CD8-positive, alpha-beta memory T cell (primary cell): ENCODE data around the gene BSG. TPM values are rescaled to one million over a fixed set of nuclear protein-coding genes. Genes with fewer than 3 reads are reported as not detected.

Source experiments
- CTCF ChIA-PET: fragments of 350-600 bp; sonication (Branson Sonifier 250); formaldehyde crosslinking; loops from one replicate; lab custom pipeline; 2021; ENCODE audit warnings: antibody characterized with exemption; lab: Charles Lee
- POLR2A ChIA-PET: fragments of 350-600 bp; sonication (Branson Sonifier 250); formaldehyde crosslinking; loops from one replicate; lab custom pipeline; 2021; ENCODE audit warnings: antibody characterized with exemption; lab: Charles Lee
- DNase-seq, 5 donors: peaks; one replicate each; pipeline versions ENCODE4 v3.0.0 to v3.0.0-alpha.2; 2020 to 2022; ENCODE audit warnings: mixed read lengths in 1 of 5
- H3K27ac ChIP-seq: one replicate; pipeline ENCODE4 v1.7.0; 2013; ENCODE audit warnings: low read depth, mild to moderate bottlenecking, low read length, moderate library complexity
- H3K27me3 ChIP-seq: 2 replicates; pipeline ENCODE4 v1.7.0; 2013; ENCODE audit warnings: low read length, mild to moderate bottlenecking; ENCODE audit not compliant: insufficient read depth, poor library complexity, severe bottlenecking
- H3K36me3 ChIP-seq: 2 replicates; pipeline ENCODE4 v1.7.0; 2013; ENCODE audit warnings: mild to moderate bottlenecking, low read length, moderate library complexity; ENCODE audit not compliant: insufficient read depth
- H3K4me1 ChIP-seq: 2 replicates; pipeline ENCODE4 v1.7.0; 2013; ENCODE audit warnings: mild to moderate bottlenecking, low read length, moderate library complexity; ENCODE audit not compliant: insufficient read depth
- H3K4me3 ChIP-seq: 2 replicates; pipeline ENCODE4 v1.7.0; 2013; ENCODE audit warnings: mild to moderate bottlenecking, low read length
- H3K9me3 ChIP-seq: 2 replicates; pipeline ENCODE4 v1.7.0; 2013; ENCODE audit warnings: mild to moderate bottlenecking, low read length
- H3K27ac Mint-ChIP-seq, 8 donors: one replicate each; pipeline ENCODE4 v1.8.0; 2020 to 2021; ENCODE audit warnings: mixed read lengths in 8 of 8, mild to moderate bottlenecking in 6 of 8, inconsistent platforms in 3 of 8, moderate library complexity in 3 of 8
- H3K27me3 Mint-ChIP-seq, 2 donors: one replicate each; pipeline ENCODE4 v1.8.0; 2020 to 2021; ENCODE audit warnings: mixed read lengths in 2 of 2, mild to moderate bottlenecking in 1 of 2, moderate library complexity in 1 of 2
- H3K36me3 Mint-ChIP-seq, 3 donors: one replicate each; pipeline ENCODE4 v1.8.0; 2020 to 2021; ENCODE audit warnings: mixed read lengths in 3 of 3, inconsistent platforms in 1 of 3, mild to moderate bottlenecking in 1 of 3
- H3K4me1 Mint-ChIP-seq, 3 donors: one replicate each; pipeline ENCODE4 v1.8.0; 2020 to 2021; ENCODE audit warnings: mixed read lengths in 3 of 3, inconsistent platforms in 1 of 3, mild to moderate bottlenecking in 1 of 3
- H3K4me3 Mint-ChIP-seq, 7 donors: one replicate each; pipeline ENCODE4 v1.8.0; 2020 to 2021; ENCODE audit warnings: mixed read lengths in 7 of 7, mild to moderate bottlenecking in 6 of 7, moderate library complexity in 4 of 7, inconsistent platforms in 2 of 7
- H3K9me3 Mint-ChIP-seq, 5 donors: one replicate each; pipeline ENCODE4 v1.8.0; 2020 to 2022; ENCODE audit warnings: mixed read lengths in 5 of 5, mild to moderate bottlenecking in 3 of 5, moderate library complexity in 2 of 5, inconsistent platforms in 1 of 5
- polyA plus RNA-seq: library from polyadenylated mRNA; unstranded; fragments of 300-500 nt; fragmentation: Illumina TruSeq; gene quantifications from one replicate; pipeline ENCODE4 v1.2.3, GENCODE V29; 2021
- total RNA-seq, 2 experiments: library from RNA; stranded (reverse); gene quantifications; one replicate each; pipeline ENCODE4 v1.2.3, GENCODE V29; 2021

Gene BSG
- total and polyA plus RNA-seq, 3 experiments from 2014 or later, result 250 to 436 (median 262) TPM

- POLR2A ChIA-PET, result no interaction called here
- H3K36me3 ChIP-seq, result no peaks in the 10 kb centered on the region
- Mint-ChIP-seq H3K27me3 (no peaks in the 10 kb centered on the region), H3K36me3 (peaks cover 0 to 1% (median 0%) of the 10 kb centered on the region in 3 donors), H3K27ac (peak overlapping the region in 2 of 8 donors; percentile 15 to 57), H3K4me3 (peak overlapping the region in 3 of 7 donors; percentile 32 to 67 (median 45)), H3K4me1 (peaks cover 10 to 21% (median 20%) of the 10 kb centered on the region in 3 donors), H3K9me3 (no peaks in the 10 kb centered on the region)
- no peak overlapping the region for H3K4me3 ChIP-seq
- DNase-seq, result no peak
- no peaks in the 10 kb centered on the region for H3K27me3 ChIP-seq
- H3K4me1 ChIP-seq, result peaks cover 18% of the 10 kb centered on the region
- CTCF ChIA-PET, result interaction anchor here (0.7 to 1.4 kb wide), 2 partner anchors 21 to 97 kb away, joined by 3 read pairs; no protein-coding TSS in a partner anchor
- H3K27ac ChIP-seq, result no peak overlapping the region
- H3K9me3 ChIP-seq, result no peaks in the 10 kb centered on the region
Measured at GRCh38 chr19:608155-609003, 36.0 kb downstream of the BSG start.

- Mint-ChIP-seq H3K4me1 (peaks cover 10 to 21% (median 20%) of the 10 kb centered on the region in 3 donors), H3K27ac (no peak overlapping the region), H3K36me3 (peaks cover 0 to 1% (median 0%) of the 10 kb centered on the region in 3 donors), H3K9me3 (no peaks in the 10 kb centered on the region), H3K4me3 (no peak overlapping the region), H3K27me3 (no peaks in the 10 kb centered on the region)
- ChIA-PET POLR2A (no interaction called here), CTCF (interaction anchor here (0.7 kb wide), 1 partner anchor 22 kb away, joined by 3 read pairs; no protein-coding TSS in a partner anchor)
- H3K36me3 ChIP-seq, result no peaks in the 10 kb centered on the region
- H3K27ac ChIP-seq, result no peak overlapping the region
- H3K9me3 ChIP-seq, result no peaks in the 10 kb centered on the region
- no peaks in the 10 kb centered on the region for H3K27me3 ChIP-seq
- peaks cover 18% of the 10 kb centered on the region for H3K4me1 ChIP-seq
- DNase-seq, result no peak
- H3K4me3 ChIP-seq, result no peak overlapping the region
Measured at GRCh38 chr19:609004-609346, 36.6 kb downstream of the BSG start.

- ChIA-PET CTCF (interaction anchor here (0.7 kb wide), 1 partner anchor 17 kb away, joined by 4 read pairs; no protein-coding TSS in a partner anchor), POLR2A (interaction anchor here (0.6 kb wide), 1 partner anchor 22 kb away, joined by 3 read pairs; no protein-coding TSS in a partner anchor)
- peak overlapping the region; percentile 87 to 95 (median 90) for H3K4me3 Mint-ChIP-seq
- DNase-seq, result peak in 4 of 5 donors; percentile 20 to 53 (median 26)
- Histone ChIP-seq H3K27me3 (no peaks in the 10 kb centered on the region), H3K36me3 (no peaks in the 10 kb centered on the region), H3K4me1 (peaks cover 18% of the 10 kb centered on the region), H3K4me3 (peak overlapping the region; percentile 83), H3K9me3 (no peaks in the 10 kb centered on the region), H3K27ac (peak overlapping the region; percentile 73)
- peaks cover 10 to 21% (median 20%) of the 10 kb centered on the region in 3 donors for H3K4me1 Mint-ChIP-seq
- peak overlapping the region; percentile 22 to 97 (median 85) for H3K27ac Mint-ChIP-seq
- H3K9me3 Mint-ChIP-seq, result no peaks in the 10 kb centered on the region
- H3K36me3 Mint-ChIP-seq, result peaks cover 0 to 4% (median 0%) of the 10 kb centered on the region in 3 donors
- H3K27me3 Mint-ChIP-seq, result no peaks in the 10 kb centered on the region
Measured at GRCh38 chr19:610071-610800, 37.8 kb downstream of the BSG start.

DNA sequence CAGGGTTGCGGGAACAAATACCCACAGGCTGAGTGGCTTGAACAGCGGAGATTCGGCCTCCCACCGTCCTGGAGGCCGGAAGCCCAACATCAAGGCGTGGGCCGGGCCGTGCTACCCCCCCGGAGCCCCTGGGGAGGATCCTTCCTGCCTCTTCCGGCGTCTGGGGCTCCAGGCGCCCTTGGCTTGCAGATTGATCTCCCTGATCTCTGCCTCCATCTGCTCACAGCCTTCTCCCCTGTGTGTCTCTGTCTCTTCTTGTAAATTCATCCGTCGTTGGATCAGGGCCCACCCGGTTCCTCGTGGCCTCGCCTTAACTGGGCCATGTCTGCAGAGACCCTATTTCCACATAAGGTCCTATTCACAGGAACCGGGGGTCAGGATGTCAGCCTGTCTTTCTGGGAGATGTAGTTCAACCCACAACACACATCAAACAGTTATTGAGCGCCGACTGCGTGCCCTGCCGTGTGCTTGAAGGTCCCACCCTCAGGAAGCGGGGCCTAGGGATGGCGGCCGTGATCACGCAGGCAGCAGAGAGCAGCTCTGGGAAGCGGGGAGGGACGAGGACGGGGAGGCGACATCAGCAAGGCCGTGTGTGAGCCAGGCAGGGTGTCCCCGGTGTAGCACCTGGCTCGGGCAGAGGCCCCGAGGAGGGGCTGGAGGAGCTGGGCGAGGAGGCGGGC, 38.5 kb downstream of the BSG start:
- Histone ChIP-seq H3K36me3 (no peaks in the 10 kb centered on the region), H3K4me3 (peak overlapping the region; percentile 83), H3K4me1 (peaks cover 18% of the 10 kb centered on the region), H3K9me3 (no peaks in the 10 kb centered on the region), H3K27me3 (no peaks in the 10 kb centered on the region), H3K27ac (peak overlapping the region; percentile 73)
- peak; percentile 46 to 75 (median 56) for DNase-seq
- Mint-ChIP-seq H3K4me3 (peak overlapping the region; percentile 76 to 95 (median 90)), H3K4me1 (peaks cover 13 to 26% (median 23%) of the 10 kb centered on the region in 3 donors), H3K27me3 (no peaks in the 10 kb centered on the region), H3K27ac (peak overlapping the region; percentile 71 to 98 (median 93)), H3K9me3 (no peaks in the 10 kb centered on the region), H3K36me3 (peaks cover 0 to 6% (median 2%) of the 10 kb centered on the region in 3 donors)
- ChIA-PET CTCF (interaction anchor here (0.7 kb wide), 1 partner anchor 16 kb away, joined by 4 read pairs; no protein-coding TSS in a partner anchor), POLR2A (no interaction called here)

DNA sequence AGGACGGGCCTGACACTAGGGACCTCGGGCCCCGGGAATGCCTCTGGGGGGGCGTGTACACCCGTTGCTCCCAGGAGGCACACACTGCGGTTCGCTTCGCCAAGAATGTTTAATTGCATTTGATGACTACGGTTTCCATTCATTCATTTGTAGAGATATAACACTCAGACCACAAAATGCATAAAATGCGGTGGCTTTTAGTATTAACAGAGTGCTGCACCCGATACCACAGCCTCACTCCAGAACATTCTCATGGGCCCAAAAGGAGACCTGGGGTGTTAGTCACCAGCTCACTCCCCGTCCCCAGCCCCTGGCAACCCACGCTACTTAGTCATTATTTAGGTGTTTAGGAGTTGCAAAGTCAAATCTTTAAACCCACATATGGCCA, 39.1 kb downstream of the BSG start:
- ChIA-PET POLR2A (no interaction called here), CTCF (no interaction called here)
- Histone ChIP-seq H3K27ac (peak overlapping the region; percentile 73), H3K36me3 (no peaks in the 10 kb centered on the region), H3K27me3 (no peaks in the 10 kb centered on the region), H3K9me3 (no peaks in the 10 kb centered on the region), H3K4me3 (peak overlapping the region; percentile 83), H3K4me1 (peaks cover 18% of the 10 kb centered on the region)
- Mint-ChIP-seq H3K9me3 (no peaks in the 10 kb centered on the region), H3K4me1 (peaks cover 13 to 26% (median 23%) of the 10 kb centered on the region in 3 donors), H3K4me3 (peak overlapping the region; percentile 76 to 95 (median 90)), H3K27me3 (no peaks in the 10 kb centered on the region), H3K27ac (peak overlapping the region in 7 of 8 donors; percentile 71 to 98 (median 94)), H3K36me3 (peaks cover 0 to 6% (median 2%) of the 10 kb centered on the region in 3 donors)
- DNase-seq, result peak in 4 of 5 donors; percentile 27 to 70 (median 42)

- Mint-ChIP-seq H3K27ac (peak overlapping the region in 2 of 8 donors; percentile 41 to 88), H3K27me3 (no peaks in the 10 kb centered on the region), H3K9me3 (no peaks in the 10 kb centered on the region), H3K36me3 (peaks cover 0 to 11% (median 2%) of the 10 kb centered on the region in 3 donors), H3K4me3 (no peak overlapping the region), H3K4me1 (peaks cover 13 to 26% (median 23%) of the 10 kb centered on the region in 3 donors)
- peaks cover 18% of the 10 kb centered on the region for H3K4me1 ChIP-seq
- CTCF ChIA-PET, result interaction anchor here (1.3 kb wide), 1 partner anchor 19 kb away, joined by 3 read pairs; no protein-coding TSS in a partner anchor
- no peak overlapping the region for H3K4me3 ChIP-seq
- POLR2A ChIA-PET, result no interaction called here
- no peaks in the 10 kb centered on the region for H3K36me3 ChIP-seq
- H3K9me3 ChIP-seq, result no peaks in the 10 kb centered on the region
- no peak overlapping the region for H3K27ac ChIP-seq
- no peak for DNase-seq
- H3K27me3 ChIP-seq, result no peaks in the 10 kb centered on the region
Measured at GRCh38 chr19:612941-613340, 40.5 kb downstream of the BSG start.

DNA sequence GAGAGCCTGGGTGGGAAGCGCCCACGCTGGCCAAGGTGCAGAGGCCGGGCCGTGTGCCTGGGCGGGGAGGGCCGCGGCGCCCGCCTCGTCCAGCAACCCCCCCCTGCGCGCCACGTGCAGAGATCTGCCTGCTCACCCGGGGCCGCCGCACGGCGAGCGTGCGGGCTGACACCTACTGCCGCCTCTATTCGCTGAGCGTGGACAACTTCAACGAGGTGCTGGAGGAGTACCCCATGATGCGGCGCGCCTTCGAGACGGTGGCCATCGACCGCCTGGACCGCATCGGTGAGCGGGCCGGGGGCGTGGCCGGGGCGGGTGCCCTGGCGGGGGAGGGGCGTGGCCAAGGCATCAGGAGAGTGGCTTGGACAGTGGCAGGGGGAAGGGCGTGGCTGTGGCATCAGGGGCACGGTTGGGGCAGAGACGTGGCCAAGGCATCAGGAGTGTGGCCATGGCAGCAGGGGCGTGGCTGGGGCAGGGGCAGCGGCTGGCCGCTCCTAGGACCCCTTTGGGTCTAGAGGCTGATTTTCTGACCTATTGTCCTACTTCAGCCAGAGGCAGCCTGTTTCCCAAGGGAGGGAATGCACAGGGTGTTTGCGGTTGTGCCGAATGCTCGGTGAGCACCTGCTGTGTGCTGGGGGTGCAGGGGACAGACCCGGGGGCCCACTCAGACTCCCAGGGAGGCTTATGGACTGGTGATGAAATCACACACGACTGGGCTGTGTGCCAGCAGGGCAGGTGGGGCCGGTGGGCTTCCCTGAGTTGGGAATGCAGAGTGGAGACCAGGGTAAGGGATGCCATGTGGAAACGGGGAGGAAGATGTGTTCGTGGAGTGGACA, 41.6 kb downstream of the BSG start:
- Mint-ChIP-seq H3K9me3 (no peaks in the 10 kb centered on the region), H3K36me3 (peaks cover 0 to 21% (median 2%) of the 10 kb centered on the region in 3 donors), H3K4me3 (peak overlapping the region in 1 of 7 donors; percentile 67), H3K27ac (peak overlapping the region in 1 of 8 donors; percentile 50), H3K4me1 (peaks cover 13 to 26% (median 23%) of the 10 kb centered on the region in 3 donors), H3K27me3 (no peaks in the 10 kb centered on the region)
- Histone ChIP-seq H3K27ac (no peak overlapping the region), H3K4me1 (peaks cover 18% of the 10 kb centered on the region), H3K27me3 (no peaks in the 10 kb centered on the region), H3K36me3 (no peaks in the 10 kb centered on the region), H3K4me3 (no peak overlapping the region), H3K9me3 (no peaks in the 10 kb centered on the region)
- ChIA-PET POLR2A (no interaction called here), CTCF (no interaction called here)
- DNase-seq, result no peak
